Stomach (tissue), 4 donors: ENCODE results near the gene LMTK2.

ENCODE experiments used
- EP300 ChIP-seq: sonication (generic); formaldehyde crosslinking; IDR thresholded peaks from one replicate; pipeline ENCODE4 v1.6.1; 2017; ENCODE audit warnings: antibody characterized with exemption
- POLR2A ChIP-seq, 4 donors: fragments of 450-650 bp; IDR thresholded peaks; one replicate each; pipeline ENCODE4 v1.6.1; 2016; ENCODE audit warnings: antibody characterized with exemption in 4 of 4, control low read depth in 2 of 4, mild to moderate bottlenecking in 1 of 4, moderate library complexity in 1 of 4
- POLR2AphosphoS5 ChIP-seq, 3 donors: sonication (generic); formaldehyde crosslinking; IDR thresholded peaks; one replicate each; pipeline ENCODE4 v1.6.1; 2016; ENCODE audit warnings: antibody characterized with exemption in 3 of 3
- TF ChIP-seq, protein P1 (sequence below), 7 experiments: fragments of 450-650 bp in 4 of 7; fragments of 200-600 bp in 3 of 7; sonication (generic) in 3 of 7; IDR thresholded peaks; one replicate each; pipeline ENCODE4 v1.5.1; 2016 to 2019; ENCODE audit warnings: antibody characterized with exemption in 7 of 7, control low read depth in 2 of 7, mild to moderate bottlenecking in 1 of 7

DNA sequence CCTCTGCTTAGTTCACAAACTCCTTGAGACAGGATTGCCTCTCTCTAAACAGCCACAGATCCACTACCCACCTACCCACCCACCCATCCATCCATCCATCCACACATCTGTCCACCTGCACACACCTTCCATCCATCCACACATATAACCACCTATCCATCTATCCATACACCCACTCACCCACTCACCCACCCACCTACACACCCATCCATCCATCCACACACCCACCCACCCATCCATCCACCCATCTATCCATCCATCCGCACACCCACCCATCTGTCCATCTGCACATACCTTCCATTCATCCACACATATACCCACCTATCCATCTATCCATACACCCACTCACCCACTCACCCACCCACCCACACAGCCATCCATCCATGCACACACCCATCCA, 135.7 kb downstream of the LMTK2 start:
- TF ChIP-seq, protein P1, sequence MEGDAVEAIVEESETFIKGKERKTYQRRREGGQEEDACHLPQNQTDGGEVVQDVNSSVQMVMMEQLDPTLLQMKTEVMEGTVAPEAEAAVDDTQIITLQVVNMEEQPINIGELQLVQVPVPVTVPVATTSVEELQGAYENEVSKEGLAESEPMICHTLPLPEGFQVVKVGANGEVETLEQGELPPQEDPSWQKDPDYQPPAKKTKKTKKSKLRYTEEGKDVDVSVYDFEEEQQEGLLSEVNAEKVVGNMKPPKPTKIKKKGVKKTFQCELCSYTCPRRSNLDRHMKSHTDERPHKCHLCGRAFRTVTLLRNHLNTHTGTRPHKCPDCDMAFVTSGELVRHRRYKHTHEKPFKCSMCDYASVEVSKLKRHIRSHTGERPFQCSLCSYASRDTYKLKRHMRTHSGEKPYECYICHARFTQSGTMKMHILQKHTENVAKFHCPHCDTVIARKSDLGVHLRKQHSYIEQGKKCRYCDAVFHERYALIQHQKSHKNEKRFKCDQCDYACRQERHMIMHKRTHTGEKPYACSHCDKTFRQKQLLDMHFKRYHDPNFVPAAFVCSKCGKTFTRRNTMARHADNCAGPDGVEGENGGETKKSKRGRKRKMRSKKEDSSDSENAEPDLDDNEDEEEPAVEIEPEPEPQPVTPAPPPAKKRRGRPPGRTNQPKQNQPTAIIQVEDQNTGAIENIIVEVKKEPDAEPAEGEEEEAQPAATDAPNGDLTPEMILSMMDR (IDR thresholded peaks at IDR 0.05): no peak
- TF ChIP-seq POLR2AphosphoS5 (IDR thresholded peaks at IDR 0.05): no peak
- no peak for TF ChIP-seq EP300
- TF ChIP-seq POLR2A (IDR thresholded peaks at IDR 0.05): no peak
